ENCODE results near the gene MYO5C.

GRCh38 chr15:52163321-52164190 is 132.0 kb downstream of the MYO5C start:
- TF ChIP-seq CTCF (IDR thresholded peaks at IDR 0.05; ENCODE audit: extremely low read depth in 1 of 2, insufficient read depth in 1 of 2, low read depth in 1 of 2, low read length in 2 of 2) = peak; percentile 19 to 38
- TF ChIP-seq MAX (IDR thresholded peaks at IDR 0.05; ENCODE audit: insufficient read depth, insufficient read length) = no peak
